Hepatocyte (in vitro differentiated cells): ENCODE data around the gene LLGL2. TPM values are rescaled to one million over a fixed set of nuclear protein-coding genes. Genes with fewer than 3 reads are reported as not detected.

Experiments
- DNase-seq: peaks from one replicate; pipeline ENCODE4 v3.0.0-alpha.2; 2016; ENCODE audit warnings: low spot score
- H2AFZ ChIP-seq: fragments of 200-600 bp; sonication (generic); 2 replicates; pipeline ENCODE4 v1.6.0; 2016; ENCODE audit warnings: antibody characterized with exemption, mild to moderate bottlenecking
- H3K27ac ChIP-seq: fragments of 200-600 bp; sonication (generic); 2 replicates; pipeline ENCODE4 v1.5.1; 2016; ENCODE audit warnings: mild to moderate bottlenecking
- H3K27me3 ChIP-seq: fragments of 200-600 bp; sonication (generic); 2 replicates; pipeline ENCODE4 v1.6.1; 2016
- H3K36me3 ChIP-seq: fragments of 200-600 bp; sonication (generic); replicated peaks from 2 replicates; pipeline ENCODE4 v1.5.1; 2016; ENCODE audit warnings: low read depth; ENCODE audit not compliant: insufficient read depth
- H3K4me1 ChIP-seq: fragments of 200-600 bp; sonication (generic); 2 replicates; pipeline ENCODE4 v1.5.1; 2016; ENCODE audit warnings: mild to moderate bottlenecking, moderate library complexity; ENCODE audit not compliant: insufficient read depth
- H3K4me2 ChIP-seq: fragments of 200-600 bp; sonication (generic); 2 replicates; pipeline ENCODE4 v1.6.0; 2016
- H3K4me3 ChIP-seq: fragments of 200-600 bp; sonication (generic); 2 replicates; pipeline ENCODE4 v1.5.1; 2016; ENCODE audit warnings: mild to moderate bottlenecking
- H3K79me2 ChIP-seq: fragments of 200-600 bp; sonication (generic); 2 replicates; pipeline ENCODE4 v1.6.0; 2017; ENCODE audit warnings: mild to moderate bottlenecking
- H3K9me2 ChIP-seq: fragments of 200-600 bp; sonication (generic); replicated peaks from 2 replicates; pipeline ENCODE4 v1.6.0; 2017; ENCODE audit warnings: mild to moderate bottlenecking; ENCODE audit not compliant: insufficient read depth
- H3K9me3 ChIP-seq: fragments of 200-600 bp; sonication (generic); 2 replicates; pipeline ENCODE4 v1.5.1; 2016; ENCODE audit warnings: low read depth, mild to moderate bottlenecking
- H4K20me1 ChIP-seq: fragments of 200-600 bp; sonication (generic); 2 replicates; pipeline ENCODE4 v1.6.0; 2016; ENCODE audit warnings: mild to moderate bottlenecking; ENCODE audit not compliant: insufficient read depth, poor library complexity, severe bottlenecking
- EZH2 ChIP-seq: fragments of 200-600 bp; sonication (generic); IDR thresholded peaks from 2 replicates; pipeline ENCODE4 v1.6.1; 2016; ENCODE audit warnings: antibody characterized with exemption, mild to moderate bottlenecking, borderline replicate concordance
- EZH2phosphoT487 ChIP-seq: fragments of 200-600 bp; sonication (generic); IDR thresholded peaks from one replicate; pipeline ENCODE4 v1.6.1; 2018; ENCODE audit warnings: antibody characterized with exemption, mild to moderate bottlenecking, low read depth, moderate library complexity; ENCODE audit not compliant: unreplicated experiment, severe bottlenecking
- WGBS: methylation state at CpG from one replicate; pipeline ENCODE4 v1.1.6; 2016; ENCODE audit warnings: low lambda C conversion rate; ENCODE audit errors: missing lambda C conversion rate; 5-methylcytosine and 5-hydroxymethylcytosine counted together
- polyA plus RNA-seq: library from polyadenylated mRNA; unstranded; fragments of >200 nt; fragmentation: Nextera tagmentation; extraction: Ambion mirVana; gene quantifications from 2 replicates; pipeline ENCODE4 v1.2.1, GENCODE V29; 2016
- total RNA-seq: library from RNA; depleted of rRNA; stranded (reverse); fragments of >200 nt; gene quantifications from 2 replicates; pipeline ENCODE4 v1.2.3, GENCODE V29; 2014
- TF ChIP-seq, protein P1 (sequence below): fragments of 200-600 bp; sonication (generic); IDR thresholded peaks from 2 replicates; pipeline ENCODE4 v1.5.1; 2016; ENCODE audit warnings: antibody characterized with exemption, mild to moderate bottlenecking; ENCODE audit not compliant: poor library complexity

The LLGL2 gene
- total and polyA plus RNA-seq, 2 experiments from 2014 or later: 81.8 to 154 TPM

DNA sequence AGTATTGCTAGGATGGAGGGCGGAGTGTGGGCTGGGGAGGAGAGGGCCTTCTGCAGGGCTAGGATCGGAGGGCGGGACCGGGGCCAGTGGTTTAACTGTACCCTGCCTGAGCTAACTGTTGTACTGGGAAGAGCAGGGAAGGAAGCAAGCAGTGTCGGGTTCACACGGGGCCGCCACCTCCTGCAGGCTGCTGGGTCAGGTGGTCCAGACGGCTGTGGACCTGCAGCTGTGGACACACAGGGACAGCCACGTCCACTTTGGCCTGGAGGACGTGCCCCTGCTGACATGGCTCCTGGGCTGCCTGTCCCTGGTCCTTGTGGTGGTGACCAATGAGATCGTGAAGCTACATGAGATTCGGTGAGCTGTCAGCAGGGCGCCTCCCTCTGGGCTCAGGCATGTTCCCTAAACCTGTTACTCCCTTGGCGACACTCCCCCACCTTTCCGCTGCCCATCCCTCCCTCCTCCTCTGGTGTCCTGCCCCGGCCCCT is 26.7 kb upstream of the LLGL2 start:
- H4K20me1 ChIP-seq: no peaks in the 10 kb centered on the region
- no peaks in the 10 kb centered on the region for H3K9me3 ChIP-seq
- H3K4me2 ChIP-seq: no peak overlapping the region
- no peaks in the 10 kb centered on the region for H3K79me2 ChIP-seq
- no peak for DNase-seq
- no peak overlapping the region for H3K4me3 ChIP-seq
- H3K27ac ChIP-seq: no peak overlapping the region
- WGBS: 77% methylated on average over 16 of the region's 16 CpGs
- H3K36me3 ChIP-seq: no peaks in the 10 kb centered on the region
- H3K9me2 ChIP-seq: no peaks in the 10 kb centered on the region
- H3K4me1 ChIP-seq: no peaks in the 10 kb centered on the region
- H3K27me3 ChIP-seq: no peaks in the 10 kb centered on the region
- TF ChIP-seq EZH2phosphoT487 (no peak), EZH2 (no peak)
- TF ChIP-seq, protein P1, sequence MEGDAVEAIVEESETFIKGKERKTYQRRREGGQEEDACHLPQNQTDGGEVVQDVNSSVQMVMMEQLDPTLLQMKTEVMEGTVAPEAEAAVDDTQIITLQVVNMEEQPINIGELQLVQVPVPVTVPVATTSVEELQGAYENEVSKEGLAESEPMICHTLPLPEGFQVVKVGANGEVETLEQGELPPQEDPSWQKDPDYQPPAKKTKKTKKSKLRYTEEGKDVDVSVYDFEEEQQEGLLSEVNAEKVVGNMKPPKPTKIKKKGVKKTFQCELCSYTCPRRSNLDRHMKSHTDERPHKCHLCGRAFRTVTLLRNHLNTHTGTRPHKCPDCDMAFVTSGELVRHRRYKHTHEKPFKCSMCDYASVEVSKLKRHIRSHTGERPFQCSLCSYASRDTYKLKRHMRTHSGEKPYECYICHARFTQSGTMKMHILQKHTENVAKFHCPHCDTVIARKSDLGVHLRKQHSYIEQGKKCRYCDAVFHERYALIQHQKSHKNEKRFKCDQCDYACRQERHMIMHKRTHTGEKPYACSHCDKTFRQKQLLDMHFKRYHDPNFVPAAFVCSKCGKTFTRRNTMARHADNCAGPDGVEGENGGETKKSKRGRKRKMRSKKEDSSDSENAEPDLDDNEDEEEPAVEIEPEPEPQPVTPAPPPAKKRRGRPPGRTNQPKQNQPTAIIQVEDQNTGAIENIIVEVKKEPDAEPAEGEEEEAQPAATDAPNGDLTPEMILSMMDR: no peak
- H2AFZ ChIP-seq: no peak overlapping the region

DNA sequence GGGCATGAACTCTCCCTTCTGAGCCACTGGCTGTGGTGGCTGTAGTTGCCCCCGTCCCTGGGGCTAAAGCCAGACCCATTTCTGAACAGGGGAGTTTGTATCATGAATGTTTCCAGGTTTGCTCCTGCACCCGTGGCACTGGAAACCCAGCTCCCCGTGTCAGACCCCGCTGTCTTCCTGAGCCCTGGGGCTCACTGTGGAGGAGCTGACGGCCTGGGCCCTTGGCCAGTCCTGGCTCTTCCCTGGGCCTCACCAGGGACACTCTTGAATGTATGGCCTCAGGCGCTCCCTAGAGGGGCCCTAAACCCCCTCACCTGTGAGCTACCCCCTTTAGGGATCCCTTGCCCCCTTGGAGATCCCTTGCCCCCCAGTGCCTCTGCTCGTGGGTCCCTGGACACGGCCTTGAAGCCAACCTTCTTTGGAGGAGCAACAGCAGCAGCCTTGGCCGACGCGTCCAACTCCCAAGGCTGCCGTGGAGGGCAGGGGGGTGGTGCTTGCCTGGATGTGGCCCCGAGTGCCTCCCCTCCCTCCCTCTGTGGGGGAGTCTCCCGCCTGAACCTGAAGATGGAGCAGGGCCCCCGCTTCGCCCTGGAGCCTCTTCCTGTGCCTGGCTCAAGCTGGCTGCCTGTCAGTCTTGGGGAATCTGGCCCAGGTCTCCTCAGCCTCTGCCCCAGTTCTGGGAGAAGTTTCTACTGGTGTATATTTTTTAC is 26.0 kb upstream of the LLGL2 start:
- H3K9me3 ChIP-seq: no peaks in the 10 kb centered on the region
- H3K4me1 ChIP-seq: no peaks in the 10 kb centered on the region
- H3K4me3 ChIP-seq: no peak overlapping the region
- no peaks in the 10 kb centered on the region for H3K27me3 ChIP-seq
- no peaks in the 10 kb centered on the region for H3K36me3 ChIP-seq
- H3K4me2 ChIP-seq: no peak overlapping the region
- no peak overlapping the region for H3K27ac ChIP-seq
- H4K20me1 ChIP-seq: no peaks in the 10 kb centered on the region
- no peak overlapping the region for H2AFZ ChIP-seq
- WGBS: 93% methylated on average over 16 of the region's 16 CpGs
- H3K79me2 ChIP-seq: no peaks in the 10 kb centered on the region
- DNase-seq: no peak
- TF ChIP-seq EZH2phosphoT487: no peak
- TF ChIP-seq, protein P1: no peak
- TF ChIP-seq EZH2: no peak
- H3K9me2 ChIP-seq: no peaks in the 10 kb centered on the region

DNA sequence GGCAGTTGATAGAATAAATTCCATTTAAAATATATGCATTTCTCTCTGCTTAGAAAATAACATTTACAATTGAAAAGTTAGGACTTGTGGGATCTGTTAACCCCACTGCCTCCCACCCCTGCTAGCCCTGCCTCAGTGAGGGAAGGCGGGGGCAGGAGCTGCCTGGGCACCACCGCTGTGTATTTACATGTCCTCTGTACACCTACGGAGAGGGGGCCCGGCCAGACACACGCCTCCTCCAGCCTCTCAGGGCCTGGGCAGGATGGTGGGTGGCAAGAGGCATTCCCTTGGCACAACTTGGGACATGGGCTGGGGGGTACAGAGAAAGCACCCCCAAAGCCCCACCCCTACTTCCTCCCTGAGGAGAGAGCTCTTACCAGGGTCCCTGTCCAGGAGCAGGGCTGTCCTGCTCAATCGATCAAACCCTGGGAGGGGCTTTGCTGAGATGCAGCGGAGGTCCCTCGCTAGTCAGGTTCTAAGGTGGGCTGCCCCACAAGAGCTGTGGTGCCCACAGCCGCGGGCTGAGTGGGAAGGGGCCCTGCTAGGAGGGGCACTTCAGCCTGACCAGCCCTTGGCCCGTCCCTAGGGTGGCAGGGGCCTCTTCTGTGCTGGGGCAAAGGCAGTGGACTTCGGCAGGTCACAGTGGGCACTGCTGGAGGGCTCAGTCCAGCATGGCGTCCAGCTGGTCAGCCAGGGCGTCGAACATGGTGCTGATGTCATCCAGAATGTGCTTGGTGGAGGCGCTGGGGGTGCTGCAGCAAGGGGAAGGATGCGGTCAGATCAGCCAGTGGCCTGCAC is 24.9 kb upstream of the LLGL2 start:
- no peaks in the 10 kb centered on the region for H4K20me1 ChIP-seq
- no peaks in the 10 kb centered on the region for H3K9me3 ChIP-seq
- H3K27me3 ChIP-seq: no peaks in the 10 kb centered on the region
- WGBS: 89% methylated on average over 17 of the region's 17 CpGs
- no peaks in the 10 kb centered on the region for H3K4me1 ChIP-seq
- no peaks in the 10 kb centered on the region for H3K36me3 ChIP-seq
- H3K9me2 ChIP-seq: no peaks in the 10 kb centered on the region
- H3K4me3 ChIP-seq: no peak overlapping the region
- DNase-seq: no peak
- no peak overlapping the region for H3K27ac ChIP-seq
- no peak for TF ChIP-seq EZH2phosphoT487
- TF ChIP-seq, protein P1: no peak
- TF ChIP-seq EZH2: no peak
- H3K79me2 ChIP-seq: no peaks in the 10 kb centered on the region
- no peak overlapping the region for H3K4me2 ChIP-seq
- H2AFZ ChIP-seq: no peak overlapping the region
